Cardiac septum (tissue), 1 donor: ENCODE measurements around the gene BCL11A. TPM values are rescaled to one million over a fixed set of nuclear protein-coding genes. Genes with fewer than 3 reads are reported as not detected.

Experiments
- DNase-seq: peaks from one replicate; pipeline ENCODE4 v3.0.0-alpha.2; 2020; ENCODE audit warnings: low spot score
- intact Hi-C: fragments of 100-400 bp; cut with DNase I; formaldehyde crosslinking; loops from one replicate; pipeline ENCODE4 v1.14.0; 2022
- total RNA-seq: library from RNA; stranded (reverse); fragmentation: NEBNext Ultra II Directional; extraction: Animal tissue kit (Norgen Biotek cat#: 25700); gene quantifications from one replicate; pipeline ENCODE4 v1.2.1, GENCODE V29; 2021
- donor health status: DM: no; HTN: no; CAD: no.

BCL11A gene
- total RNA-seq, 1 donor from 2014 or later: 16.9 TPM

- intact Hi-C loops: no loop called here
- DNase-seq: no peak
Measured at GRCh38 chr2:60516826-60517225, 36.6 kb downstream of the BCL11A start.

DNA sequence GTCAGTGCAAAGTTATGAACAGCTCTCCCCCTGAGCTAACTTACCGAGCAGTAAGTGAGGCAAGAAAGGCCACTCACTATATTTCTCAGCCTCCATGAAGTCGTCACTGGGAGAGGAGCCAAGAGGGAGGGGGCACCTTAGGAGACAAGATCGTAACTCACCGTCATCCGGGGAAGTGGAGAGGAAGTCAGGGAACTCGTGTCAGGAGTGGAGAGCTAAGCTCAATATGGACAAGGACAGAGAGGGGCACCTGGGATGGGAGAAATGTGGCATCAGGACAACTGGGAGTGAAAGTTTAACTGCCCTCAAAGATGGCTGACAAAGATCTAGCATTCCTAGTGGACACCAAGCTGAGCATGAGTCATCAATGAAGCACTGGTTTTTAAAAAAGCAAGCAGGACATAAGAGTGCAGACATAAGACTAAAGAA is 37.1 kb downstream of the BCL11A start:
- intact Hi-C loops: no loop called here
- DNase-seq: no peak

- intact Hi-C loops: no loop called here
- no peak for DNase-seq
Measured at GRCh38 chr2:60515721-60516226, 37.7 kb downstream of the BCL11A start.

DNA sequence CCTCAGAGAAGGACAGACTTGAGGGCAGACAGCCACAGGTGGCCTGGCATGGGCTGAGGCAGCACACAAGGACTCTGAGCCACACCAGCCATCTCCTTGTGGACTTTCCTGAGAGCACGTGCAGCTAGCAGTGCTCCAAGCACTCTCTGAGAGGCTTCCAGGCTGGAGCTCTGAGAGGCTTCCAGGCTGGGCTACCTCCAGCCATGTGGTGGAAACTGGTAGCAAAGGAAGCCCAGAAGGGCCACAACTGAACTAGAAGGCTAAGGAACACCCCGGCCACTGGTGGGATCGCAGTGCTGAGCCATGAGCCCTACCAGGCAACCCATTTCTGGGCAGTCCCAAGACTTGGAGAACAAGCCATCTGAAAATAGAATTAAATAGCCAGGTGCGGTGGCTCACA is 39.5 kb downstream of the BCL11A start:
- intact Hi-C loops: no loop called here

DNA sequence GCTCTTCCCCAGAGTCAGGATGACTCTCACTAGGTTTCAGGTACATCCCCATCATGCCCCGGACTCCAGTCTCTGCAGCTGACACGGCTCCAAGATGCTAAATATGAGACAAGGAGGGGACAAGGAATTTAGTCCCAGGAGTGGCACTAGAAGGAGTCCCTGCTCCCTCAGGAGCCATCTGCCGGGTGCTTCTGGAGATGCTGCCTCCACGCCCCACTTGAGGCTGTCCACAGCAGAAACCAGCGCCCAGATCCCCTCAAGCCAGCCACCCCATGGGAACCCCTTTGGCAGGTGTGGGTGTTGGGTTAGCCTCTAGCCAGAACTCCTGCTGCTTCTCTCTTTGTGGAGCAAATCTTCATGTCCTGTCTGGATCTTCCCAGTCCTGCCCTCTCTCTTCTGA is 40.3 kb downstream of the BCL11A start:
- no peak for DNase-seq
- intact Hi-C loops: no loop called here

More for the DNA sequence above, 39.5 kb downstream of the BCL11A start:
- DNase-seq: no peak

DNA sequence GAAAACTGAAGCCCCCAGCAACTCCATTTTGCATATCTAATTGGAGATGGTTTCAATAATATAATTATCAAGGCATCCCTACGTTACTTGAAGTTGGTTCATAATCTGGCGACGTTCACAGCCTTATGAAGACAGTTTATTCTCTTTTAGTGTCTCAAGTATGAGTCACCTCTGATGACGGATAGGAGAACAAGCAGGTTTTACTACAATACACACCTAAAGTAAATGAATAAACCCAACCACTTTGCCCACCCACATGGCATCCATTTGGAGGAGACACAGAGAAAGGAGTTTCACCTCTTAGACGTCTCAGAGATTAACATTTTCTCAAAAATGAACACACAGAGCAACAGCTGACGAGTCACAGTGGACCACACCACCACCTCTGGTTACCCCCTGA is 40.8 kb downstream of the BCL11A start:
- intact Hi-C loops: no loop called here
- no peak for DNase-seq

- no peak for DNase-seq
- intact Hi-C loops: no loop called here
Measured at GRCh38 chr2:60512062-60512622, 41.3 kb downstream of the BCL11A start.

DNA sequence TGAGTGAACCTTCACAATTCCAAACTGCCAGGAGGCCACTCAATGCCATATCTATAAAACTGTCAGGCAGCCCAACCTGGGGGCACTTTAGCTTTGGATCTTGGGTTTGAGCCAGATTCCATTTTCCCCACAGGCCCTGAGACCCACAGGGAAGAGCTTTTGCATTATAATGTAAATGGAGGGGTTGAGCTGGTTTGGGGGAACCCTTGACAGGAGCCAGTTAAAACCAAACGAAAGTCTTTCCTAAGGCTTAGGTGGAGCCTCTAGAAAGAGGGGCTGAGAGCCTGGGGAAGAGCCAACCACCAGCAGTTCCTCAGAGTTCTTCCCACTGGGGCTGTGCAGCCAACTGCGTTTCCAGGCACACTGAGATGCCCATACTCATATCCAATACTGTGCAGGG is 42.7 kb downstream of the BCL11A start:
- intact Hi-C loops: no loop called here
- no peak for DNase-seq

- DNase-seq: no peak
- intact Hi-C loops: loop anchor here (10.0 kb wide), 1 partner anchor 174 kb away; no protein-coding TSS in a partner anchor
Measured at GRCh38 chr2:60509066-60509465, 44.4 kb downstream of the BCL11A start.

- no peak for DNase-seq
- intact Hi-C loops: loop anchor here (10.0 kb wide), 1 partner anchor 174 kb away; no protein-coding TSS in a partner anchor
Measured at GRCh38 chr2:60508339-60508917, 45.0 kb downstream of the BCL11A start.

GRCh38 chr2:60507211-60507965 is 46.1 kb downstream of the BCL11A start:
- no peak for DNase-seq
- intact Hi-C loops: loop anchor here (10.0 kb wide), 1 partner anchor 173 kb away; no protein-coding TSS in a partner anchor

DNA sequence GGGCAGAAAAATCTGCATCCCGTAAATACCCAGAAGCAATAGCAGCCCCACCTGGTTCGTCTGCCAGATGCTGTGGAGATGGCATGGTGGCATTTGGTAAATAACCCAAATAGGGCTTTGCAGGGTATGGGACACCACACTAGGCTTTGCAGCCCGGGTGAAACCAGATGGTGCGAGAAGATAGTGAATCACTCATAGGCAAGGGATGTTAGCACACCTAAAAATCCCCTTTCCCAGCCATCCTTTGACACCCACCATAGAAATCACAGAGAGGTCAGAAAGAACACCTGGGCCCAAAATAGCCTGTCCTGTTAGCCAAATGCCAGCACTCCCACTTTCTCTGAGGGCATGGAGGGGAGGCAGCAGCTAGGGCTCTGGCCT is 47.6 kb downstream of the BCL11A start:
- intact Hi-C loops: loop anchor here (10.0 kb wide), 1 partner anchor 171 kb away; no protein-coding TSS in a partner anchor
- no peak for DNase-seq

DNA sequence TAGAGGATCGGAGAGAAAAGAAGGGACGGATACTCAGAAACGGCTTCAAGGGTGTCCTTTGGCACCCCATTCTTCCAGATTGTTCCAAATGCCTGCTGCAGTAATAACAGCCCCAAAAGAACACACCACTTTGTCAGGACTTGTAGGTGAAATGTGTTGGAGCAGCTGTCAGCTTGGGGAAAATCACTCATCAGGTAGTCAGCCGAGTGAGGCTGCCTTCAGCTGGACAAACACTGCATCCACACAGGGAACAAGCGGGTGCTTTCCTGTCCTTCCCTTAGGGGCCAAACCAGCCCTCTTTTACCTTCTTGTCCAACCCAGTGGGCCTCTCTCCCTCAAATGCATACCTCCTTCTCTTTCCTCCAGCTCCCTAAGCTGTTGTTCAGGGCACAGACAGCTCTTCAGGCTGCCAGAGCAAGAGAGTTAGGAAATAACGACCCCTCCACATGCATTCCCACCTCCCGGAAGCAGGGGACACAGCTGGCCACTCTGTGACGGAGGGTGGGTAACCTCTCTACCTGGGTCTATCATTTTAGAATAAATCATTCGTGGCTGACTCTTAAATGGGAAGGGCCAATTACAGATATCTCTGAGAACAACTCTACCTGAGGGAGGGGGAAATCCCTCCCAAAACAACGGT is 48.1 kb downstream of the BCL11A start:
- no peak for DNase-seq
- intact Hi-C loops: loop anchor here (10.0 kb wide), 1 partner anchor 171 kb away; no protein-coding TSS in a partner anchor

DNA sequence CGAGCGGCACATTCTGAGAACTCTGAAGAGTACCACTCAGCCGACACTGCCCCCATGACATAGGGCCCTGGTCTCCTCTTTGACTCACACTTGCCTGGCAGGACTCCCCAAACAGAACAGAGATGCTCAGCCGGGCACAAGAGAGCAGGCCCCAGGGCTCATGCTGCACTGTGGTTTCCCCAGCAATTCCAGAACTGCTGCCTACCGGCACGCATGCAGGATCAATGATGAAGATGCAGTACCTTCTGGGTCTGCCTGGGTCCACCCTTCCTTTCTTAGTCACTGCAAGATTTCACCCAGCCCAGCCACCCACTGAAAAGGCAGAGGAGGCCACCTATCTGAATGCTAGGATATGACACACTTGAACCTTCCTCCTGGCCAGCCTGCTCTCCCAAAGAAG is 49.4 kb downstream of the BCL11A start:
- intact Hi-C loops: loop anchor here (5.0 to 10.0 kb wide), 2 partner anchors 33 to 169 kb away; no protein-coding TSS in a partner anchor
- no peak for DNase-seq

DNA sequence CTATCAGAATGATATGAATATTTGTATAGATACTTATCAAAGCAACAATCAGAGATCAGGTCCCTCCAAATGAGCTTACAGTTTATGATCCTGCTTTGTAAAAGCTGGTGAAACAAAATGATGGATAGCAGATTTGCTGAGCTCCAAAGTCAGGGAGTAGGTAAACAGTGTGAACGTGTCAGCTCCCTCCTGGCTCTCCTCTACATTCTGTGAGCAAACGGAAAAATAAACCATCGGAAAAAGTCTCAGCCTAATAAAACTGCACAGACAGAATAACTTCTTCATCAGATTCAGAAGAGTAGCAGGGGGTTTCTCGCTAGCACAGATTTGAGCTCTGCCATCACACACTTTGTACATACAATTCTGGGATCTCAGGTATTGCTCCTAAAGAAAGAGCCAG is 51.3 kb downstream of the BCL11A start:
- intact Hi-C loops: loop anchor here (5.0 to 10.0 kb wide), 2 partner anchors 35 to 167 kb away; no protein-coding TSS in a partner anchor
- DNase-seq: no peak

DNA sequence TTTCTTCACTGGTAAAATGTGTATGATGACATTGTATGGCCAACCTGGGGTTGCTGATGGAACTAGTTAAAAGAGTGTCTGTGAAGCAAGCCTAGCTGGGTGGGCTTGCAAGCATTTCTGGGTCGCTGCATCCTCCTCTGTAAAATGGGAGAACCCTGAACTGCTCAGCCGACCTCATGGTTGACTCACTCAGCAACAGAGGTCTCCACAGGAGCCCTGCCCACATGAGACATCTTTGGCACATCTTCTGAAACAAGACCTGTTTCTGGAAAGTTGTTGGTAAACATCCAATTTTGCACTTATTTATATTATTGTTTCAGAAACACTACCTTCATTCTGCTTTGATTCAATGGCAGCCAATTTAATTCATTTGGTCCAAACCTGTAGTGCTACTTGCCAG is 52.6 kb downstream of the BCL11A start:
- intact Hi-C loops: loop anchor here (5.0 to 10.0 kb wide), 2 partner anchors 36 to 166 kb away; no protein-coding TSS in a partner anchor
- no peak for DNase-seq

GRCh38 chr2:60499651-60500265 is 53.7 kb downstream of the BCL11A start:
- no peak for DNase-seq
- intact Hi-C loops: loop anchor here (5.0 to 10.0 kb wide), 2 partner anchors 38 to 165 kb away; no protein-coding TSS in a partner anchor

DNA sequence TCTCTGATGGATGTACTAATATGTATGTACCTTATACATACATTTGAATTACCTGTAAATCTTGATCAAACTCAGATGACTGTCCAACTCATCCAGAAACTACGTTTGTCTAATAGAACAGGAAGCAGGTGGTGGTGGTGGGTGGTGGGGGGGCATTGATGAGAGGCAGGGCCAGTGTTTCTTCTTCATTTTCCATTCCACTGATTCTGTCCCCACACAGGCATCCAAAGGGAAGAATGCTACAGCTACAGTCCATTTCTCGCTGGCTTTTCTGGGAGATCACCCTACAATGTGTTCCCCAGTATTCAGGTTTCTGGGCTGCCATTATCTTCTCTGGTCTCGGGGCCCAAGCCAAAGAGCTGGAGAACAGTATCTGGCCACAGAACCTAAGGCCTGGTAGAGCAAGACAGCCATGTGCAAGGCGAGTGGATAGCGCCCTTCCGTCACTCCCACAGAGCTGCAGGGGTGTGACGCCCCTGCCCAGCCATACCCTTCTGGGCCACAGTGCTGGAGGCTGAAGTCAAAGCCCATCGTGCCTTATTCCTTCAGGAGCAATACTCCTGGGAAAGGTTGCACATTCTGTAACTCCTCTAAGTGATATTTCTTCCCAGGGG is 54.5 kb downstream of the BCL11A start:
- intact Hi-C loops: no loop called here
- DNase-seq: no peak
